Measurements from ENCODE around the gene NSG1. TPM values are rescaled to one million over a fixed set of nuclear protein-coding genes. Genes with fewer than 3 reads are reported as not detected.

NSG1 gene
- total RNA-seq, 3 donors from 2014 or later (not counting 1 experiment from before 2014, with no cell fraction given), result 1.2 to 5.8 TPM; not detected in 1

DNA sequence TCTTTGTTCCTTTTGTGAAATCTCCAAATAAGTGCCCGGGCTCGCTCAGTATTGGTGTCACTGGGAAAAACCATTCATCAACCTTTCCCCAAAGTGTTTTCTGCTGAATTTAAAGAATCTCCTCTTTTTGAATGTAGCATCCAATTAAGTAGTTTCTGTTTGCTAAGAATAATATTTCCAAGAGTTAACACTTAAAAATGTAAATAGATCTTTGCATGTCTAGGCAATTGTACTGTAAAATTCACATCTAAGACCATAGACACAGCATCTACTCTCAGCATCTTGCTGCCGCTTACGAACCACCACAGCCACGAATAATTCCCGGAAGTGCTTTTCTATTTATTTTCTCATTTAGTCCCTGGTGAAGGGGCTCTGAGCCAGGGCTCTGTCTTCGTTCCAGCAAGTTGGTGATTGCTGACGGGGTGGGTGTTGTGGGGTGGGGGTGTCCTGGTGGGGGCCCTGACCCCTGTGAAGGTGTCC lies 1.4 kb downstream of the NSG1 start:
- no peaks in the 10 kb centered on the region for H3K36me3 Mint-ChIP-seq
- Histone ChIP-seq H3K4me3 (ENCODE audit: low read length) (no peak overlapping the region), H3K27ac (ENCODE audit: low read length) (no peak overlapping the region), H3K4me1 (ENCODE audit: control insufficient read depth, insufficient read depth, low read length) (peaks cover 26% of the 10 kb centered on the region), H3K27me3 (ENCODE audit: control insufficient read depth, insufficient read depth, low read length) (peaks cover 16% of the 10 kb centered on the region), H3K9me3 (ENCODE audit: control insufficient read depth, insufficient read depth, low read length) (no peaks in the 10 kb centered on the region), H3K36me3 (ENCODE audit: control insufficient read depth, insufficient read depth, low read length) (no peaks in the 10 kb centered on the region)
- ATAC-seq (no peak), DNase-seq (peak in 1 of 2 donors; percentile 19)
- intact Hi-C loops (cut with micrococcal nuclease), result no loop called here
- WGBS (ENCODE audit: insufficient coverage), result 25% methylated on average over 8 of the region's 8 CpGs
- no peaks in the 10 kb centered on the region for H3K9me3 Mint-ChIP-seq
- peak overlapping the region; percentile 86 for H3K4me3 Mint-ChIP-seq
- no peak overlapping the region for H3K27ac Mint-ChIP-seq
- TF ChIP-seq, protein P1, sequence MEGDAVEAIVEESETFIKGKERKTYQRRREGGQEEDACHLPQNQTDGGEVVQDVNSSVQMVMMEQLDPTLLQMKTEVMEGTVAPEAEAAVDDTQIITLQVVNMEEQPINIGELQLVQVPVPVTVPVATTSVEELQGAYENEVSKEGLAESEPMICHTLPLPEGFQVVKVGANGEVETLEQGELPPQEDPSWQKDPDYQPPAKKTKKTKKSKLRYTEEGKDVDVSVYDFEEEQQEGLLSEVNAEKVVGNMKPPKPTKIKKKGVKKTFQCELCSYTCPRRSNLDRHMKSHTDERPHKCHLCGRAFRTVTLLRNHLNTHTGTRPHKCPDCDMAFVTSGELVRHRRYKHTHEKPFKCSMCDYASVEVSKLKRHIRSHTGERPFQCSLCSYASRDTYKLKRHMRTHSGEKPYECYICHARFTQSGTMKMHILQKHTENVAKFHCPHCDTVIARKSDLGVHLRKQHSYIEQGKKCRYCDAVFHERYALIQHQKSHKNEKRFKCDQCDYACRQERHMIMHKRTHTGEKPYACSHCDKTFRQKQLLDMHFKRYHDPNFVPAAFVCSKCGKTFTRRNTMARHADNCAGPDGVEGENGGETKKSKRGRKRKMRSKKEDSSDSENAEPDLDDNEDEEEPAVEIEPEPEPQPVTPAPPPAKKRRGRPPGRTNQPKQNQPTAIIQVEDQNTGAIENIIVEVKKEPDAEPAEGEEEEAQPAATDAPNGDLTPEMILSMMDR (IDR thresholded peaks at IDR 0.05), result no peak
- H3K27me3 Mint-ChIP-seq (ENCODE audit: low read depth in 2 of 2), result peaks cover 33 to 51% of the 10 kb centered on the region in 2 donors
- peaks cover 6 to 12% of the 10 kb centered on the region in 2 donors for H3K4me1 Mint-ChIP-seq

DNA sequence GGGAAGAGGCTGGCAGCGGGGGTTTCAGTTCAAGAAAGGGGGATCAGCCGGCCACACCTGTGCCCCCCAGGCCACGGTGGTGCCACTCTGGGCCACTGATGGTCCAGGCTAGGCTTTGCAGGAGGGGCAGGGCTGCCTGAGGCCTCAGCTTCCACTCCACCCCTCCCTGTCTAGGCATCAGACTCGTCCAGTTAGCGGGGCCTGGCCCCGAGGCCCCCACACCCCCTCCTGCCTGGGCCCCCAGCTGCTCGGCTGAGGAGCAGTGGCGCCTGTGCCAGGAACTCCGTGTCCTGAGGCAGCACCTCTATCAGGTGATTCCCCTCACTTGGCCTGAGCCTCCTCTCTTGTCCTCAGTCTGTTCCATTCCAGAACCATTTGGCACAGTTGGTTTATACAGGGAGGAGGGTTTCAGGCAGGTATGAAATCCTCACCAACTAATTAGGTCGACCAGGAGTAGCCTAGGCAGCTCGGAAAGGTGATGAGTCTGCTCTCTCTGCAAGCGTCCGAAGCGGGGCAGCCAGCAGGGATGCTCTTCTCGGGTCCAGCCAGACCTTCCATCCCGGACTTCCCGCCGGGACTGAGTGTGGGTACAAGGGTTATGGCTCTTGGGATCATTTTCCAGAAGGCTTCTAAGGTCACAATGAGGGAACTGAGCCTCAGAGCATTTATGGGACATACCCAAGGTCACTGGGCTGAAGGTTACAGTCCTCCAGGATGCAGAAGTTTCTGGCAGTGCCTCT lies 2.1 kb downstream of the NSG1 start:
- intact Hi-C loops (cut with micrococcal nuclease), result no loop called here
- DNase-seq, result no peak
- Histone ChIP-seq H3K36me3 (ENCODE audit: control insufficient read depth, insufficient read depth, low read length) (no peaks in the 10 kb centered on the region), H3K9me3 (ENCODE audit: control insufficient read depth, insufficient read depth, low read length) (no peaks in the 10 kb centered on the region), H3K4me1 (ENCODE audit: control insufficient read depth, insufficient read depth, low read length) (peaks cover 26% of the 10 kb centered on the region), H3K27me3 (ENCODE audit: control insufficient read depth, insufficient read depth, low read length) (peaks cover 16% of the 10 kb centered on the region), H3K4me3 (ENCODE audit: low read length) (no peak overlapping the region), H3K27ac (ENCODE audit: low read length) (no peak overlapping the region)
- Mint-ChIP-seq H3K9me3 (no peaks in the 10 kb centered on the region), H3K4me1 (peaks cover 6 to 12% of the 10 kb centered on the region in 2 donors), H3K36me3 (no peaks in the 10 kb centered on the region), H3K27me3 (ENCODE audit: low read depth in 2 of 2) (peaks cover 34 to 44% of the 10 kb centered on the region in 2 donors), H3K27ac (no peak overlapping the region), H3K4me3 (no peak overlapping the region)
- no peak for ATAC-seq
- 71% methylated on average over 18 of the region's 18 CpGs for WGBS (ENCODE audit: insufficient coverage)
- TF ChIP-seq, protein P1 (IDR thresholded peaks at IDR 0.05), result no peak

DNA sequence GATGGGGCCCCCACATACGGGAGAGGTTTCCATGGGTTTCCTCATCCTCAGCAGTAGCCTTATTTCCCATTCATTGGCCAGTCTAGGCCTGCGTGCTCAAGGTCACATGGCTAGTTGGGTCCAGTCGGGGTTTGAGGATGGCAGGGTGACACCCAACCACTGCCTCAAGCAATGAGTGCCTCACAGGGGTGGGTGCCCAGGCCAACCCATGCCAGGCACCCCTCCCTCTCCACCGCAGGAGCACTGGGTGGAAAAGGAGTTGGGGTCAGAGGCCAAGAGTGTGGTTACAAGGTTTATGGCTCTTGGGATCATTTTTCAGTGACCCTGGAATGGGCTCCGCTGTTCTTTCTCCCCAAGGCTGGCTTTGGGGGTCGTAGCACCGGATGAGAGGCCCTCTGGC lies 3.1 kb downstream of the NSG1 start:
- no peak overlapping the region for H3K4me3 Mint-ChIP-seq
- H3K4me3 ChIP-seq (ENCODE audit: low read length), result no peak overlapping the region
- H3K36me3 Mint-ChIP-seq, result no peaks in the 10 kb centered on the region
- ATAC-seq (no peak), DNase-seq (no peak)
- H3K4me1 ChIP-seq (ENCODE audit: control insufficient read depth, insufficient read depth, low read length), result peaks cover 26% of the 10 kb centered on the region
- TF ChIP-seq, protein P1 (IDR thresholded peaks at IDR 0.05), result no peak
- no peaks in the 10 kb centered on the region for H3K9me3 ChIP-seq (ENCODE audit: control insufficient read depth, insufficient read depth, low read length)
- peaks cover 28 to 34% of the 10 kb centered on the region in 2 donors for H3K27me3 Mint-ChIP-seq (ENCODE audit: low read depth in 2 of 2)
- WGBS (ENCODE audit: insufficient coverage), result 71% methylated on average over 7 of the region's 7 CpGs
- H3K27ac Mint-ChIP-seq, result no peak overlapping the region
- intact Hi-C loops (cut with micrococcal nuclease), result no loop called here
- no peak overlapping the region for H3K27ac ChIP-seq (ENCODE audit: low read length)
- H3K27me3 ChIP-seq (ENCODE audit: control insufficient read depth, insufficient read depth, low read length), result peaks cover 10% of the 10 kb centered on the region
- peaks cover 6 to 12% of the 10 kb centered on the region in 2 donors for H3K4me1 Mint-ChIP-seq
- H3K36me3 ChIP-seq (ENCODE audit: control insufficient read depth, insufficient read depth, low read length), result no peaks in the 10 kb centered on the region
- no peaks in the 10 kb centered on the region for H3K9me3 Mint-ChIP-seq
